Glomerular endothelial cell (primary cell): ENCODE results near the gene R3HDM2. TPM values are rescaled to one million over a fixed set of nuclear protein-coding genes. Genes with fewer than 3 reads are reported as not detected.

ENCODE experiments used
- DNase-seq: peaks from one replicate; pipeline ENCODE4 v3.0.0-alpha.2; 2011; ENCODE audit warnings: low read depth, low spot score; ENCODE audit errors: extremely low read depth
- total RNA-seq: library from RNA; depleted of rRNA; stranded (reverse); fragments of >200 nt; gene quantifications from 2 replicates; pipeline ENCODE4 v1.2.3, GENCODE V29; 2015

R3HDM2 gene
- total RNA-seq, 1 donor from 2014 or later = 18.6 TPM

DNA sequence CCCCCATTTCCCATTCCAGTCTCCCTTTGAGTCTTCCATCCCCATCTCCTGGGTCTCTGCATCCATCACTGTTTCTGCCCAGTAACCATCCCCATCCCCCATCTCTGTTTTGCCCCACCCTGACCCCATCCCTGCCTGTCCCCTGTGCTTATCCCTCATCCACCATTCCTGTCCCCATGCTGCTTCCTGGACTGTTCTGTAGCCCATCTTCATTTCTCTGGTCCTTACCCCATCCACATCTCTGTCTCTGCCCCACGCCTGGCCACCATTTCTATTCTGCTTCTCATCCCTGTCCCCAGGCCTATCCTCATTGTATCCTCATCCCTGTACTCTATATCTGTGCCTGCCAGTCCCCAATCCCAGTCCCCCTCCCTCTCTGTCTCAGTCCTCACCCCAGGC, 210.1 kb downstream of the R3HDM2 start:
- no peak for DNase-seq

DNA sequence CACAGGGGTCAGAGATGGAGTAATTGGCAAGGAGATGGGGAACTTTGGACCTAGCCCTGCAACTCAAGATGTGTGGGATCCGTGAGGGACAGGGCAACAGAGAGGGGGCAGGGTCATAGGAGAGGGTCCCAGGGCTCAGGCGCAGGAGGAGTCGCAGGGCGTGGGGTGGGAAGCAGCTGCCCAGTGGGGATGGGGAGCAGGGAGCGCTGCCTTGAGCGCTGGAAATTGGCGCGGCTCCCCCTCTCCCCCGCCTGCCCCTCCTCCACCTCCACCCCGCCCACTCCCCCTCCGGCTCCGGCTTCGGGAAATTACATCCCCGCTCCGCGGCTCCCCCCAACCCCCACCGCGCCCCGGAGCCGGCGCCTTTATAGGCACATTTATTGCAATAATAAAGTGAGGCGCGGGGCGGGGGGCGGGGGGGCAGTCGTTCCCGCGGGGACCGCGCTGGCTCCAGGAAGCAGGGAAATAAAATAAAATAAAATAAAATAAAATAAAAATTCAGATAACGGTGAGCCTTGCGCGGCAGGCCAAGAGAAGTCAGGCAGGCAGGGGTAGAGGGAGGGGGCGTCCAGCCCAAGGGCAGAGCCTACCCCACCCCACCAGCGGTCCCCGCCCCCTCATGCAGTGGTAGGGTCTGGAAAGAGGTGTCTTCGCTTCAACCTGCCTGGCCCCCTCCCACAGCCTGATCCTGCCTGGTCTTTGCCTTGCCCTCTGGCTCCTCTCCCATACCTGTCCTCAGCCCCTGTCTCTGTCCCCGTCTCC, 210.7 kb downstream of the R3HDM2 start:
- DNase-seq = no peak

GRCh38 chr12:57219205-57219992, 211.4 kb downstream of the R3HDM2 start:
- no peak for DNase-seq

GRCh38 chr12:57218030-57218853, 212.6 kb downstream of the R3HDM2 start:
- DNase-seq = no peak

GRCh38 chr12:57216921-57217879, 213.6 kb downstream of the R3HDM2 start:
- DNase-seq = no peak

DNA sequence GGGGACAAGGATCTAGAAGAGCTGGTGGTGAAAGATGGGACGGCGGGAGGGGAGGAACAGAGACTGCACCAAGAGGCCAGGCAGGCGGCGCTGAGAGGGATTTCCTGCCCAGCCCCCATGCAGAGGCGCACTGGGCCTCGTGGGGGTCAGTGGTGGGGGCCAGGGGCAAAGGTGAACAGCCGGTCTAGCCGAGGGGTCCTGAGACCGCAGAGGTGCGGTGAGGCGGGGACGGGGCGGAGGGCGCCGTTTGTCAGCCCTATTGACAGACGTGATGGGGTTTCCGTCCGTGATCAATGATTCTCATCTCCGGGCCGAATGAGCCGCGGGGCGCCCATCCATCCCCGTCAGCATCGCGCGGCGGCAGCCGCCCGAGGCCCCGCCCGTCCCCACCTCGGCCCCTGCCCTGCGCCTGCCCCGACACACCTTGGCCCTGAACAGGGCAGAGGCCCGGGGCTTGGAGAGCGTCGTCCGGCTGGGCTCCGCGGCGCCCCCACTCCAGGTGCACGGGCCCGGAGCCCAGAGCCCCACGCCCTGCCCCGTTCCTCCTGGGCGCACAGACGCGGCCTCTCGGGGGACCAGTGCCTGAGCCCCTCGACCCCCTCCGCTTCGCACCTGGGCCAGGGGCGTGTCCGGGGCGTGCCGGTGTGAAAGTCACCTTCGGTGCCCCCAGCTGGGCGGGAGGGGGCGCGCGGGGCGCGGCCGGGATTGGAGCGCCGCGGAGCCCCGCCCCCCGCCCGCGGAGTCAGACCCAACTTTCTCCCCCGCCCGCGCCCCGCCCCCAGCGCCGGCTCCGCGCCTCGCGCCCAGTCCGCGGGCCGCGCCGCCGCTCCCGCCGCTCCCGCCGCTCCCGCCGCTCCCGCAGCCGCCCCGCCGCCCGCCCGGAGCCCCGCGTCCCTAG, 214.6 kb downstream of the R3HDM2 start, which contains the start of gene NXPH4:
TSS of gene NXPH4 (plus strand) at position 781 of the 898 bp plus-strand sequence. CDS start 176 bp downstream, outside the sequence.
- DNase-seq = no peak

- no peak for DNase-seq
These were observed 215.2 kb downstream of the R3HDM2 start for GRCh38 chr12:57215668-57216013.

- DNase-seq = no peak
These were observed 215.8 kb downstream of the R3HDM2 start for GRCh38 chr12:57215065-57215464.

- no peak for DNase-seq
These were observed 216.5 kb downstream of the R3HDM2 start for GRCh38 chr12:57214398-57214781.

GRCh38 chr12:57213763-57214397, 217.0 kb downstream of the R3HDM2 start:
- no peak for DNase-seq

DNA sequence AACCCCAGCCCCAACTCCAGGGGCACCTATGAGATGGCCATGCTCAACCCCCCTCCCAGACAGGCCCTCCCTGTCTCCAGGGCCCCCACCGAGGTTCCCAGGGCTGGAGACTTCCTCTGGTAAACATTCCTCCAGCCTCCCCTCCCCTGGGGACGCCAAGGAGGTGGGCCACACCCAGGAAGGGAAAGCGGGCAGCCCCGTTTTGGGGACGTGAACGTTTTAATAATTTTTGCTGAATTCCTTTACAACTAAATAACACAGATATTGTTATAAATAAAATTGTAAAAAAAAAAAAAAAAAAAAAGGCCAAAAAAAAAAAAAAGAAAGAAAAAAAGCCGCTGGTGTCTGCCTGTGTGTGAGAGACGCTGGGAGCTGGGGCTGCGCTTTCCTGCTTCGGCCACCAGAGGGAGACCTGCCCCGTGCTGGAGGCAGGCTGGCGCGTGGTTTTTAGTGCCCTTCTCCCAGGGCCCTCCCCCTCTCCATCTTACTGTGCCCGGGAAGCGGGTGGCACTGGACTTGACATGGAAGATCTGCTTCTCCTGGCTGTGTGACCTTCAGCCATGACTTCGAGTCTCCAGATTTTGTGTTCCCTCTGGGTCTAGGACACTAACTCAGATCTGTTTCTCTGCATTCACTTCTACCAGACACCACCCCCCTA, 217.7 kb downstream of the R3HDM2 start:
- no peak for DNase-seq

- DNase-seq = no peak
These were observed 218.2 kb downstream of the R3HDM2 start for GRCh38 chr12:57212701-57213057.

GRCh38 chr12:57211791-57212700, 218.8 kb downstream of the R3HDM2 start:
- no peak for DNase-seq

DNA sequence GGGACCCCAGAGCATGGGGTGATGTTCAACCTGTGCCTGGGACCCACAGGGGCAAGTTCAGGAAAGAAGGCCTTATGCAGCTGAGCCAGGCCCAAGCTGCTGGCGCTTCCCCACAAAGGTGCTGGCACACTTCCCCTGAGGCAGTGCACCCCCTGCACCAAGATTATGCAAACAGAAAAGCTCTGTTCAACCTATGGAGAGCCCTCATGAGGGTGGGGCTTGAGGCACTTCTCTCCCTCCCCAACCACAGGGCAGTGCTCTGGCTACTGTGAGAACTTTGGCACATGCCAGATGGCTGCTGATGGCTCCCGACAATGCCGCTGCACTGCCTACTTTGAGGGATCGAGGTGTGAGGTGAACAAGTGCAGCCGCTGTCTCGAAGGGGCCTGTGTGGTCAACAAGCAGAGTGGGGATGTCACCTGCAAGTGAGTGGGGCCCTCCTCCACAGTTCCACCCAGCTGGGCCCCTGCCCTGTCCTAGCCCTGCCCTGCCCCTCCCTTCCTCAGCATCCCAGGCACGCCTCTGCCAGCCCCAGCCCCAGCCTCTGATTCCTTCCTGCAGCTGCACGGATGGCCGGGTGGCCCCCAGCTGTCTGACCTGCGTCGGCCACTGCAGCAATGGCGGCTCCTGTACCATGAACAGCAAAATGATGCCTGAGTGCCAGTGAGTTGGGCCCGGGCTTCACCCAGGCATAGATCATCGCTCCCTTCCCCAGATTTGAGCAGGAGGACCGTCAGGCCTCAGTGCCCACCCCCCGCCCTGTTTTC, 219.7 kb downstream of the R3HDM2 start:
- no peak for DNase-seq

- no peak for DNase-seq
These were observed 220.4 kb downstream of the R3HDM2 start for GRCh38 chr12:57210461-57210860.

- DNase-seq = no peak
These were observed 220.9 kb downstream of the R3HDM2 start for GRCh38 chr12:57209916-57210315.
